Measurements from ENCODE around the gene OXT.
"Not testable (repeated sequence)": the region's sequence is repeated elsewhere in the genome, so short reads cannot be mapped to it uniquely, and the experiment has no call there.

OXT gene

DNA sequence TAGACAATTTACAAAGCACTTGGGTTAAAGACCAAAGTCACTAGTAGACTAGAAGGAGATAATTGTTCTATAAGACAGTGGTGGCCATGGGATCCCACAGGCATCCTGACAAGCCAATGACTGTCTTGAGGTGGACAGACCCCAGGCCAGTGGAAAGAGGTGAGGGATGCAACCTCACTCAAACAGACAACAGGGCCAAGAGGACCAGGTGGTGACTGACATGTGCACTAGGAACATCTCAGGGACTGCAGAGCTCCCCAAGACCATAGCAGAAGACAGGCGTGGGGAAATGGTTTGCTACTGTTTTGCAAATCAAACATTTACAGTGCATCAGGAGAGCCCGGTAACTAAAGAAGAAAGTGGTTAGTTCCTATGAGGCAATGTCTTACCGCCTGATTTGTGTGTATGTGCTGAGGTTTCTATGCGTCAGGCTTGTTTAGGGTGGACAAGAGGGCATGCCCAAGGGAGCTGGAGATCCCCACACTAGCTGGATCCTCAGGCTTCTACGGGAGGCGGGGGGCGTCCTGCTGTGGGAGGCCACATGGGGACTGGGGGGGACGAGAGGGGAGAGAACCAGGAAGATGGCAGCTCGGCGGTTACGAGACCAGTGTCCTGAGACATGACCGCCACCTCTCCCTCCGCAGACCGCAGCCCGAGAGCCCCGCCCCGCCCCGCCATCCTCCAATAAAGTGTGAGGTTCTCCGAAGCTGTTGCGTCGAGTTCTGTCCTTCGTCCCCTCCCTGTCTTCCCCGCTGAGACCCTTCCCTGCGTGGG, 26.2 kb upstream of the OXT start:
- no peaks in the 10 kb centered on the region for H3K27me3 Mint-ChIP-seq
- H3K27ac Mint-ChIP-seq = peak overlapping the region; percentile 53
- H3K4me1 Mint-ChIP-seq = peaks cover 20% of the 10 kb centered on the region
- peak overlapping the region; percentile 84 for H3K4me3 Mint-ChIP-seq
- peaks cover 10% of the 10 kb centered on the region for H3K36me3 Mint-ChIP-seq
- no peaks in the 10 kb centered on the region for H3K9me3 Mint-ChIP-seq

DNA sequence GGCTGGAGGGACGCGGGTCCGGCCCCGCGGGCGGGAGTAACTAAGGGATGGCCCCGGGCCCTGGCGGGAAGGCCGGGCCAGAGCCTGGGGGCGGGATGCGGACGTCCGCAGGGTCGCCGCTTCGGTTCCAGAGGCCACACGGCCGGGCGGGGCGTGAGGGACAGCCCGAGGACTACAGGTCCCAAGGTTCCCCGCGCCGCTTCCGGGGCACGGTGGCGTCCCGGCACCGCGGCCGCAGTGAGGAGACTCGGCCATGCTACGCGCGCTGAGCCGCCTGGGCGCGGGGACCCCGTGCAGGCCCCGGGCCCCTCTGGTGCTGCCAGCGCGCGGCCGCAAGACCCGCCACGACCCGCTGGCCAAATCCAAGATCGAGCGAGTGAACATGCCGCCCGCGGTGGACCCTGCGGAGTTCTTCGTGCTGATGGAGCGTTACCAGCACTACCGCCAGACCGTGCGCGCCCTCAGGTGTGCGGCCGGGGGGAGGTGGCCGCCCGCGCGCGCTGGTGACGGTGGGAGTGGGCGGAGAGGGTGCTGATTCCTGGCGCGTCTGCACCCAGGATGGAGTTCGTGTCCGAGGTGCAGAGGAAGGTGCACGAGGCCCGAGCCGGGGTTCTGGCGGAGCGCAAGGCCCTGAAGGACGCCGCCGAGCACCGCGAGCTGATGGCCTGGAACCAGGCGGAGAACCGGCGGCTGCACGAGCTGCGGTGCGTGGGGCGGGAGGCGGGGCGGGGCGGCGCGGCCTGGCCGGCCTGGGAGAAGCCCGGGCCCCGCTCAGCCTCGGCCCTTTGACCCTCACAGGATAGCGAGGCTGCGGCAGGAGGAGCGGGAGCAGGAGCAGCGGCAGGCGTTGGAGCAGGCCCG, 25.4 kb upstream of the OXT start, which contains the start of gene MRPS26:
MRPS26 (plus strand) TSS at position 237 of the 861 bp plus-strand sequence; CDS start at position 254, 17 bp downstream.
- peak within 1 kb of the TSS; percentile 85 for H3K27ac Mint-ChIP-seq
- H3K9me3 Mint-ChIP-seq = no peaks in the 10 kb centered on the region
- H3K4me3 Mint-ChIP-seq = peak within 1 kb of the TSS; percentile 95
- H3K36me3 Mint-ChIP-seq = peaks cover 10% of the 10 kb centered on the region
- H3K27me3 Mint-ChIP-seq = no peaks in the 10 kb centered on the region
- peaks cover 20% of the 10 kb centered on the region for H3K4me1 Mint-ChIP-seq

DNA sequence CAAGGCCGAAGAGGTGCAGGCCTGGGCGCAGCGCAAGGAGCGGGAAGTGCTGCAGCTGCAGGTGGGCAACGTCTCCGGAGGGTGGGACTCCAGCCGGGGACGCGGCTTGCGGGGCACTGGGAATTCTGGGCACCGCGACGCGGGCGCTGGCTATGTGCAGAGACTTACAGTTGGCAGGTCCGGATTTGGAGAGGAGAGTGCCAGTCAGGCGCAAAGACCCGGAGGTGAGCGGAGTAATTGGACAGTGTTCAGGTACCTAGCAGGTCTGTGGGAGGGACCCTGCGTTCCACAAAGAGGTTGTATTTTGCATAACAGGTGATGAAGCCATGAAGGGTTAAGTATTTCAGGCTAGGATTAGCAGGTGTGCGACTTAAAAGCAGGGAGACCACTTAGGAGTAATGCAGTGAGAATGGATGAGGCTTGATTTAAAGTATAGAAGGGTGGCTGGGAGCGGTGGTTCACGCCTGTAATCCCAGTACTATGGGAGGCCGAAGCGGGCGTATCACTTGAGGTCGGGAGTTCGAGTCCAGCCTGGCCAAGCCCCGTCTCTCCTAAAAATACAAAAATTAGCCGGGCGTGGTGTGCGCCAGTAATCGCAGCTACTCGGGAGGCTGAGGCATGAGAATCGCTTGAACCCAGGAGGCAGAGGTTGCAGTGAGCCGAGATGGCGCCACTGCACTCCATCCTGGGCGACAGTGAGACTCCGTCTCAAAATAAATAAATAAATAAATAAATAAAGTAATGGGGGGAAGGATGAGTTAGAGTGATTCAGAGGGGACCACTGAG, 24.6 kb upstream of the OXT start:
- Mint-ChIP-seq H3K4me3 (peak overlapping the region; percentile 95), H3K27ac (peak overlapping the region; percentile 85), H3K36me3 (peaks cover 10% of the 10 kb centered on the region), H3K9me3 (no peaks in the 10 kb centered on the region), H3K4me1 (peaks cover 20% of the 10 kb centered on the region), H3K27me3 (no peaks in the 10 kb centered on the region)

DNA sequence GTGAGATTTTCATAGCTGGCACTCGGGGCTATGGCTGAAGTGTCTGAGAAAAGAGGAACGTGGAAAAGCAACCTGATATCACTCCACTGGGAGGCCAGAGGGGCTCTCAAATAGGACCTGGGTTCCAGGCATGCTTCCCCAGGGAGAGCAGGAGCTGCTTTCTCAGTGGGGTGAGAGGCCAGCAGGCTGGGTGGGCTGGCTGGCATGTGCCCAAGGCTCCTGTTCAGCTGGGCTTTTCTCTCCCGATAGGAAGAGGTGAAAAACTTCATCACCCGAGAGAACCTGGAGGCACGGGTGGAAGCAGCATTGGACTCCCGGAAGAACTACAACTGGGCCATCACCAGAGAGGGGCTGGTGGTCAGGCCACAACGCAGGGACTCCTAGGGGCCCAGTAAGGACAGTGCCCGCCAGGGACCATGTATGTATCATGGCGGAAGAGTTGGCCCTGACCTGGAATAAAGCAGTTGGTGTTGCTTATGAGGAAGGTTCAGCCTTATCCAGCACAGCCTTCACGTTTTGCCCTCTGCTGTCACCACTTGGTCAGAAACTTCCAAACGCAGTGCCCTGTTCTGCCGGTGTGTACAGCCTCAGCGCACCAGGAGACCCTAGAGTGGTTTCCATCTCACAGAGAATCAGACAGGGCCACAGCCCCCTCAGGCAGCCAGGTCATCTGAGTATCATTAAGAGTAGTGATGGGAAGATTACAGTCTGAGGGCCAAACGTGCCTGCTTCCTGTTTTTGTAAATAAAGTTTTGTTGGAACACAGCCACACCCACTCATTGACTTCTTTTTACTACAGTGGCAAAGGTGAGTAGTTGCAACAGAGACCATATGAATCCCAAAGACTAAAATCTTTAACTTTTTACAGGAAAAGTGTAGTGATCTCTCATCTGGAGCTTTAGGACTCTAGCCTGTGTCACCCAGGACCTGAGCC, 23.7 kb upstream of the OXT start:
- H3K4me1 Mint-ChIP-seq = peaks cover 20% of the 10 kb centered on the region
- peak overlapping the region; percentile 44 for H3K4me3 Mint-ChIP-seq
- no peaks in the 10 kb centered on the region for H3K9me3 Mint-ChIP-seq
- H3K27me3 Mint-ChIP-seq = no peaks in the 10 kb centered on the region
- peaks cover 10% of the 10 kb centered on the region for H3K36me3 Mint-ChIP-seq
- H3K27ac Mint-ChIP-seq = no peak overlapping the region

DNA sequence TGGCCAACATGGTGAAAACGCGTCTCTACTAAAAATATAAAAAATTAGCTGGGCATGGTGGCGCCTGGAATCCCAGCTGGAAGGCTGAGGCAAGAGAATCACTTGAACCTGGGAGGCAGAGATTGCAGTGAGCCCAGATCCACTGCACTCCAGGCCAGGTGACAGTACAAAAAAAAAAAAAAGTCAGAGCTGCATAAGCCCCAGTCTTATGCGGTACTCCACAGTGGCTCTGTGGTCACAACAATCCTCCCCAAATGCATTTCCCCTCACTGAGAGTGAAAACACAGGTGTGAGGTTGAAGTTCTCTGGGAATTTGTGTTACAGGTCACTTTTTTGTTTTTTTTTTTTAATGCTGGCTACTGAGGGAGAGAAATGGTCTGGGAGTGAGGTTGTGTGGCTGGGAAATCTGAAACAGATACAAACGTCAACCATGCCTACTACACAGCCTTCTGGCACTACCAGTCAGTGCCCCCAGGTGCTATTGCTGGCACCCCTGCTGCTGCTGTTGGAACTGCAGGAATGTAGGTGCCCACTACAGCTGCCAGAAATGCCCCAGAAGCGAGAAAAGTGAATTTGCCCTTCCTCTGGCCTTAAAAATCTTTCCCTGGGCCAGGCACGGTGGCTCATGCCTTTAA, 19.9 kb upstream of the OXT start:
- Mint-ChIP-seq H3K27ac (no peak overlapping the region), H3K36me3 (peaks cover 10% of the 10 kb centered on the region), H3K9me3 (no peaks in the 10 kb centered on the region), H3K4me3 (no peak overlapping the region), H3K4me1 (peaks cover 15% of the 10 kb centered on the region), H3K27me3 (no peaks in the 10 kb centered on the region)

DNA sequence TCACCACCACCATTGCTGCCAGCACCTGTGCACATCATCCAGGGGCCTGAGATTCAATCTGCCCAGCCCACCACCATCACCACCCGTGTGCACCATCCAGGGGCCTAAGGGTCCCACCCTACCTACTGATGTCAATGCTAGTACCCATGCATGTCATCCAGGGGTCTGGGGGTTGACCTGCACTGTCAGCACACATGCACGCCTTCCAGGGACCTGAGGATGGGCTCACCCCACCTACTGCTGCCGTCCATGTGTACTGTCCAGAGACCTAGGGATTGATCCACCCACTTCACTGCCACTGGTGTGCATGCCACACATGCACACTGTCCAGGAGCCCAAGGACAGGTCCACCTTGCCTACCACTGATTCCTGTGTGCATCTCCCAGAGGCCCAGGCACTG, 11.9 kb upstream of the OXT start:
- H3K27me3 Mint-ChIP-seq = no peaks in the 10 kb centered on the region
- H3K36me3 Mint-ChIP-seq = peaks cover 4% of the 10 kb centered on the region
- no peaks in the 10 kb centered on the region for H3K9me3 Mint-ChIP-seq
- H3K4me1 Mint-ChIP-seq = peaks cover 15% of the 10 kb centered on the region
- no peak overlapping the region for H3K27ac Mint-ChIP-seq
- H3K4me3 Mint-ChIP-seq = no peak overlapping the region

DNA sequence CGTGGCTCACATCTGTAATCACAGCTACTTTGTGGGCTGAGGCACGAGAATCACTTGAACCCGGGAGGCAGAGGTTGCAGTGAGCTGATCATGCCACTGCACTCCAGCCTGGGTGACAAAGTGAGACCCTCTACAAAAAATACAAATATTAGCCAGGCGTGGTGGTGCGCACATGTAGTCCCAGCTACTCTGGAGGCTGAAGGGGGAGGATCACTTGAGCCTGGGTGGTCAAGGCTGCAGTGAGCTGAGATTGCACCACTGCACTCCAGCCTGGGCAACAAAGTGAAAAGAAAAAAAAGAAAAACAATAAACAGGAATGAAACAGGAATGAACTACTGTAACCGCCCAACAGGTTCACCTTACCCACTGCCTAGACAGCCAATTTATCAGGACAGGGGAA, 7.3 kb upstream of the OXT start:
- not testable (repeated sequence) for H3K4me3 Mint-ChIP-seq, H3K9me3 Mint-ChIP-seq, H3K27ac Mint-ChIP-seq, H3K36me3 Mint-ChIP-seq, H3K27me3 Mint-ChIP-seq
- H3K4me1 Mint-ChIP-seq = peaks cover 23% of the 10 kb centered on the region

DNA sequence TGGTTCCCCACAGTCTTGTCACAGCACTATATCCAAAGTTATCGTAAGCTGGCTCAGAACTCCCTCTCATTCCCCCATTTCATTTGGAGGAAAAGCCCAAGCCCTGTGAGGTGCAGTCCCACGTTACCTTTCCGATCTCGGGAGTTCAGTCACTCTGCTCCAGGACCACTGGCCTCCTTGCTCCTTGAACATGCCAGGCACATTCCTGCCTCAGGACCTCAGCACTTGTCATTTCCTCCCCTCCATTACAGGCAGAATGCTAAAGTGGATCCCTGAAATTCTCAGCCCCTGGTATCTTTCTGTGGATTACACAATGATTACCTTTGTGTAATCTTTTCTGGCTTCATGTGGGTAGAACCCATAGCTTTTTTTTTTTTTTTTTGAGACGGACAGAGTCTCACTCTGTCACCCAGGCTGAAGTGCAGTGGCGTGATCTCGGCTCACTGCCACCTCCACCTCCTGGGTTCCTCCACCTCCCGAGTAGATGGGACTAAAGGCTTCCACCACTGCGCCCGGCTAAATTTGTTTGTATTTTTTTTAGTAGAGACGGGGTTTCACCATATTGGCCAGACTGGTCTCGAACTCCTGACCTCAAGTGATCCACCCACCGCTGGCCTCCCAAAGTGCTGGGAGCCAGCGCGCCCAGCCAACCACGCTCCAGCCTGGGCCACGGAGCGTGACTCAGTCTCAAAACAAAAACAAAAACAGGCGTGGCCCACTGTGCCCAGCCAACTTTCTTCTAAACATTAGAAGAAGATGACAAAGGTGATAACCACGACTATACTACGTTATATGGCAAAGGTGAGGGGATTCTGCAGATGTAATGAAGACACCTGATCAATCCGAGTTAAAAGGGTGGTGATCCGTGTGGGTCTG, 4.0 kb upstream of the OXT start:
- no peak overlapping the region for H3K4me3 Mint-ChIP-seq
- H3K4me1 Mint-ChIP-seq = peaks cover 23% of the 10 kb centered on the region
- no peaks in the 10 kb centered on the region for H3K36me3 Mint-ChIP-seq
- H3K27me3 Mint-ChIP-seq = no peaks in the 10 kb centered on the region
- no peak overlapping the region for H3K27ac Mint-ChIP-seq
- no peaks in the 10 kb centered on the region for H3K9me3 Mint-ChIP-seq

DNA sequence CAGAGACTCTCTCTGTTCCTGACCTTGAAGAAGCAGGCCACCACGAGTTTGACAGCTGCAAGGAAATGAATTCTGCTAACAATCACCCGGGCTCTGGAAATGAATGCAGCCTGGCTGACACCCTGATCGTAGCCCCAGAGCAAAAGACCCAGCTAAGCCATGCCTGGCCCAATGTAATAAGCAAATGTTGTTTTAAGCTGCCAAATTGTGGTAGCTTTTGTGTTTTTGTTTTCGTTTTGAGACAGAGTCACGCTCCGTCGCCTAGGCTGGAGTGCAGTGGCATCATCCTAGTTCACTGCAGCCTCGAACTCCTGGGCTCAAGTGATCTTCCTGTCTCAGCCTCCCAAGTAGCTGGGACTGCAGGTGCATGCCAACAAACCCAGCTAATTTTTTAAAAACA, 3.3 kb upstream of the OXT start:
- Mint-ChIP-seq H3K4me1 (peaks cover 26% of the 10 kb centered on the region), H3K9me3 (no peaks in the 10 kb centered on the region), H3K36me3 (no peaks in the 10 kb centered on the region), H3K27ac (no peak overlapping the region), H3K27me3 (no peaks in the 10 kb centered on the region), H3K4me3 (no peak overlapping the region)

DNA sequence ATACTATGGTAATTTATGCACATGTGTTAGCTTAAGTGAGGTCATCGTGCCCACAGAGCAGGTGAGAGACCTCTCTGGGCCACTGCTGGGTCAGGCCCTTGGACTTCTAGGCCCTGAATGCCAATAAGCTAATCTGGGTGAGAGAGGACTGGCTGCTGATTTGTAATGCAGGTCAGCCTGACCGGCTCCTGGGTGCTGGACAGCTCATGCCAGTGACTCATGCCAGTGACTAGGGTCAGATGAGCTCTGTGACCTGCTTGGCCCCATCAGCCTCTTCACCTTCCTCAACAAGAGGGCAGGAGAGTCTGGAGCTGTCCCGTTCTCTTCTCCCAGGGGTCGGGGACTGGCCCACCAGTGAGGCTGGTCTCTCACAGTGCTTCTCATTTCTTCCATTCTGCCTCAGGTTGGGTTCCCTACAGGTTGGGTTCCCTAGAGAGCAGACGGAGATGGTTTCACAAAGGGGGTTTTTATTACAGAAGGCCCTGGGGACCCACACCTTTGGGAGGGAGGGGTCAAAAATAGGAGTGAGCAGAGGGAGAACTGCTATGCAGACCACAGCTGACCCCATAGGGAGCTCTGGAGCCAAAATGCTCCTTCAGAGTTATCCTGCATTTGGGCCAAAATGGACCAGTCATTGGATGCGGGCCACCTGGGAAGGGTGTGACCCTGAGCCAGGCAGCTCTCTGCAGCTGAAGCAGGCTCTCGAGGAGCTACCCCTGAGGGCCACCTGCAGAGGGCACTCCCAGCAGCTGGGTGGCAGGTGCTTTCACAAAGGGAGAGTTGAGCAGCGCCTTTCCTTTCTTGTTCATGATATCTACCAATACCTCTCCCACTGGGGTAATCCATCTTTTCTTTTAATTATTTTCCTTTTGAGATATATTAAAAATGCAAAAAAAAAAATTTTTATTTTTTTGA, 2.2 kb upstream of the OXT start:
- Mint-ChIP-seq H3K36me3 (no peaks in the 10 kb centered on the region), H3K27me3 (no peaks in the 10 kb centered on the region), H3K4me3 (no peak overlapping the region), H3K4me1 (peaks cover 26% of the 10 kb centered on the region), H3K9me3 (no peaks in the 10 kb centered on the region), H3K27ac (no peak overlapping the region)

DNA sequence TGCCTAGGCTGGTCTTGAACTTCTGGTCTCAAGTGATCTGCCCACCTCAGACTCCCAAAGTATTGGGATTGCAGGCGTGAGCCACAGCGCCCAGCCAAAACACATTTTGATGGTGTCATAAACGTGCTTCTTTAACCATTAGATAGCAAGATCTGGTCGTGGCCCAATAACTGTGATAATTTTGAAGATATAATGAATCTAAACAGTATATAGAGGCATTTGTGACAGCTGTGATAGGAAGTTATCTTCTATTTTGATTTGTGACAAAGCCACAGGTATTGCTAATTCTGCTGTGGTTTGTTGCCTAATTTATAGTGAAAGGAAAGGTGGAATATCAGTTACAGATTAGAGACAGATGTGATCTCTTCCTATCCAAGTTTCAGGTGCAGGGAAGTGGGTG, 695 bp upstream of the OXT start:
- peak overlapping the region; percentile 89 for H3K27ac Mint-ChIP-seq
- H3K9me3 Mint-ChIP-seq = no peaks in the 10 kb centered on the region
- H3K27me3 Mint-ChIP-seq = no peaks in the 10 kb centered on the region
- peak overlapping the region; percentile 89 for H3K4me3 Mint-ChIP-seq
- no peaks in the 10 kb centered on the region for H3K36me3 Mint-ChIP-seq
- peaks cover 23% of the 10 kb centered on the region for H3K4me1 Mint-ChIP-seq

DNA sequence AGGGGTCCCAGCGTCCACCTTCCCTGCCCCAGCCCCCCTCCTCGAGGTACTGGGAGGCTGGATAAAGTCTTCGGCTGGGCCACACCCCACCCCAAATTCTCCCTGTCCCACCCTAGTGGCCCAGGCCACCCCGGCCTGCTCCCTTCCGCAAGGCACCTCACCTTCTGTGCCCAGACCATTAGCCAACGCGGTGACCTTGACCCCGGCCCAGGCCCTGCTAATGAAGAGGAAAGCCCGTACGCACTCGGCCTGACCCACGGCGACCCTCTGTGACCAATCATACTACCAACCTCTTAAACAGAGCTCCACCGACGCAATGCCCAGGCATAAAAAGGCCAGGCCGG, 182 bp upstream of the OXT start:
- Mint-ChIP-seq H3K4me3 (peak overlapping the region; percentile 89), H3K27ac (no peak overlapping the region), H3K9me3 (no peaks in the 10 kb centered on the region), H3K27me3 (no peaks in the 10 kb centered on the region), H3K4me1 (peaks cover 23% of the 10 kb centered on the region), H3K36me3 (no peaks in the 10 kb centered on the region)
